ENCODE measurements around the gene PVALEF. TPM values are rescaled to one million over a fixed set of nuclear protein-coding genes. Genes with fewer than 3 reads are reported as not detected.

Gene PVALEF
- polyA plus RNA-seq, 3 donors, result not detected

GRCh38 chr17:81188491-81188840 lies 23.2 kb downstream of the PVALEF start:
- WGBS, 3 donors, result 94 to 96% (median 95%) methylated on average over 12 of the region's 12 CpGs
- no peak overlapping the region for H3K27ac ChIP-seq (ENCODE audit: low read depth, low read length)

- no peak overlapping the region for H3K27ac ChIP-seq (ENCODE audit: low read depth, low read length)
- WGBS, 3 donors, result 92 to 96% (median 93%) methylated on average over 7 of the region's 7 CpGs
These were observed 23.7 kb downstream of the PVALEF start for GRCh38 chr17:81189016-81189415.

- H3K27ac ChIP-seq (ENCODE audit: low read depth, low read length), result no peak overlapping the region
- WGBS, 3 donors, result 81 to 90% (median 86%) methylated on average over 27 of the region's 27 CpGs
These were observed 24.6 kb downstream of the PVALEF start for GRCh38 chr17:81189670-81190530.

DNA sequence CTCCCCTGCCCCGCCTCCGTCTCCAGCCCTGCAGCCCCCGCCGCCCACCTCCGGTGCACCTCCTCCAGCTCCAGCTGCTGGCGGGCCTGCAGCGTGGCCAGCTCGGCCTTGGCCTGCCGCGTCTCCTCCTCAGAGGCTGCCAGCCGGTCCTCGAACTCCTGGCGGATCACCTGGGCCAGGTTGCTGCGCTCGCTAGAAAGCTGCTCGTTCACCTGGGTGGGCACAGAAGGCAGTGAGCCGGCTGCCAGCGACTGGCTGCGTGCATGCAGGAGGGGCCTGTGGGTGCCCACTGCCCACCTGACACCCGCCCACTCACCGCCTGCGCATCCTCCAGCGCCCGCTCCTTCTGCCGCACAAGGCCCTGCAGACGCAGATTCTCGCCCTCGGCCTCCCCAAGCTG lies 25.3 kb downstream of the PVALEF start:
- WGBS, 3 donors, result 96 to 97% (median 97%) methylated on average over 28 of the region's 28 CpGs
- H3K27ac ChIP-seq (ENCODE audit: low read depth, low read length), result no peak overlapping the region

- WGBS, 3 donors, result 90 to 94% (median 93%) methylated on average over 19 to 20 of the region's 20 CpGs
- H3K27ac ChIP-seq (ENCODE audit: low read depth, low read length), result no peak overlapping the region
These were observed 25.8 kb downstream of the PVALEF start for GRCh38 chr17:81191116-81191515.

DNA sequence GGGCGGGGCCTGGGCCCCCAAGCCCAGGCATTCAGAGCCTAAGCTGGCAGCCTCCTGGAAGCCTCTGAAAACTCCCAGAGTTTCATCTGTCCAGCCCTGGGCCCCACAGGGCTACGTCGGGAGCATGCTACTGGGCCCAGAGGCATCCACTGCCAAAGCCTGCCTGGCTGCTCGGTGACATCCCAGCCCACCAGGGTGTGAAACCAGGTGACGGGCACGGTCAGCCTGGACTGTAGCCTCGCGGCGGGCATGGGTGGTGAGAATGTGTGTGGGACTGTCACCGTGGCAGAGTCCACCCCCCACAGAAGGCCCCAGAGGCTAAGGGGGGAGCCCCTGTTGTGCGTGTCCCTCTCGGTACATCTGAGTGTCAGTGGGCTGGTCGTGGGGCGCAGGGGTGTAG lies 26.3 kb downstream of the PVALEF start:
- 88 to 95% (median 91%) methylated on average over 14 of the region's 14 CpGs for WGBS, 3 donors
- no peak overlapping the region for H3K27ac ChIP-seq (ENCODE audit: low read depth, low read length)

GRCh38 chr17:81192386-81193050 lies 27.2 kb downstream of the PVALEF start:
- no peak overlapping the region for H3K27ac ChIP-seq (ENCODE audit: low read depth, low read length)
- 83 to 89% (median 85%) methylated on average over 26 to 34 of the region's 34 CpGs for WGBS, 3 donors

DNA sequence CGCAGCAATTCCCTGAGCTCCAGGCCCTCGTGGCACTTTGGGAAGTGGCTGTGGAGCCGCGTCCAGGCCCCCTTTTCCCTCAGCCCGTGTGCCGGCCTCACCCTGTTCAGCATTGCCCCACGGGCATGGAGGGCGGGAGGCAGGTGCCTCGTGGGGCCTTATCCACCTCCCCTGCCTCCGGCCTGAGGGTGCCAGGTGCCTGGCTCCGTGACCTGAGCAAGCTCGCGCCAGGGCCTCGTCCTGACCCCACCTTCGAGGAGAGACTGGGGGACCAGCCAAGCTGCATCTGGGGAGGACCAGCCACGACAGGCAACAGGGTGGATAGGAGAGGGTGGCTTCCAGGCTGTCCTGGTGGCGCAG lies 27.7 kb downstream of the PVALEF start:
- WGBS, 3 donors, result 85 to 94% (median 90%) methylated on average over 17 of the region's 17 CpGs
- no peak overlapping the region for H3K27ac ChIP-seq (ENCODE audit: low read depth, low read length)

DNA sequence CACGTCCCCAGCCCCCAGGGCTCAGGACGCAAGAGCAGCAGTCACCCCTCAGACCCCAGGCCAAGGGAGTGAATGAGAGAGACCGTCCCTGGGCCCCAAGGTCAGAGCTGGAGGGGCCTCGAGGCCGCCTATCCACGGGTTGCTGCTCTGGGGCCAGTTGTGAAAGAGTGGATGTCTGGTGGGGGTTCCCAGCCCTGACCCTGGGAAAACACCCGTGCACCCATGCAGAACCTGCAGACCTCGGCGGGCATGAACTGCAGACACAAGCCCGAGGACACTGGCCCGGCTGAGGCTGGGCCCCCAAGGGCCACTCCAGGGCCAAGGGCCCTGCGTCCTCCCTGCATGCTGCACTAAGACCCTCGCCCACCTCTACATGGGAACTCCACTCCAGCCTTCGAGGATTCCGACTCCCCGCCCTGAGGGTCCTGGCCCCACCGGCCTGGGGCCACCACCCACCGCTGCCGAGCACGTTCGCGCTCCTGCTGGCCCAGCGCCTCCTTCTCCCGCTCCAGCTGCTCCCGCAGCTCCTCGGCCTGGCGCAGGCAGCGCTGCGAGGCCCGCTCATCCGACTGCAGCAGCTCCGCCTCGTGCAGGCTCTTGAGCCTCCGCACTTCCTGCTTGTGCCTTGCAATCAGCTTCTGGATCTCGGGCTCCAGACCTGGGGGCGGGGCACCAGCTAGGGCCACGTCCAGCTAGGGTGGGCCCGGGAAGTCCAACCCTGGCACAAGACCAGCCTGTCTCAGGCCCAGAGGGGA lies 28.3 kb downstream of the PVALEF start:
- WGBS, 3 donors, result 82 to 85% (median 82%) methylated on average over 37 to 38 of the region's 38 CpGs
- no peak overlapping the region for H3K27ac ChIP-seq (ENCODE audit: low read depth, low read length)

- H3K27ac ChIP-seq (ENCODE audit: low read depth, low read length), result no peak overlapping the region
- 88 to 93% (median 93%) methylated on average over 21 of the region's 21 CpGs for WGBS, 3 donors
These were observed 29.0 kb downstream of the PVALEF start for GRCh38 chr17:81194225-81194760.

- 91 to 94% (median 92%) methylated on average over 37 of the region's 37 CpGs for WGBS, 3 donors
- H3K27ac ChIP-seq (ENCODE audit: low read depth, low read length), result no peak overlapping the region
These were observed 29.9 kb downstream of the PVALEF start for GRCh38 chr17:81194941-81195901.

- H3K27ac ChIP-seq (ENCODE audit: low read depth, low read length), result no peak overlapping the region
- 89 to 93% (median 93%) methylated on average over 14 of the region's 14 CpGs for WGBS, 3 donors
These were observed 30.7 kb downstream of the PVALEF start for GRCh38 chr17:81195941-81196495.

DNA sequence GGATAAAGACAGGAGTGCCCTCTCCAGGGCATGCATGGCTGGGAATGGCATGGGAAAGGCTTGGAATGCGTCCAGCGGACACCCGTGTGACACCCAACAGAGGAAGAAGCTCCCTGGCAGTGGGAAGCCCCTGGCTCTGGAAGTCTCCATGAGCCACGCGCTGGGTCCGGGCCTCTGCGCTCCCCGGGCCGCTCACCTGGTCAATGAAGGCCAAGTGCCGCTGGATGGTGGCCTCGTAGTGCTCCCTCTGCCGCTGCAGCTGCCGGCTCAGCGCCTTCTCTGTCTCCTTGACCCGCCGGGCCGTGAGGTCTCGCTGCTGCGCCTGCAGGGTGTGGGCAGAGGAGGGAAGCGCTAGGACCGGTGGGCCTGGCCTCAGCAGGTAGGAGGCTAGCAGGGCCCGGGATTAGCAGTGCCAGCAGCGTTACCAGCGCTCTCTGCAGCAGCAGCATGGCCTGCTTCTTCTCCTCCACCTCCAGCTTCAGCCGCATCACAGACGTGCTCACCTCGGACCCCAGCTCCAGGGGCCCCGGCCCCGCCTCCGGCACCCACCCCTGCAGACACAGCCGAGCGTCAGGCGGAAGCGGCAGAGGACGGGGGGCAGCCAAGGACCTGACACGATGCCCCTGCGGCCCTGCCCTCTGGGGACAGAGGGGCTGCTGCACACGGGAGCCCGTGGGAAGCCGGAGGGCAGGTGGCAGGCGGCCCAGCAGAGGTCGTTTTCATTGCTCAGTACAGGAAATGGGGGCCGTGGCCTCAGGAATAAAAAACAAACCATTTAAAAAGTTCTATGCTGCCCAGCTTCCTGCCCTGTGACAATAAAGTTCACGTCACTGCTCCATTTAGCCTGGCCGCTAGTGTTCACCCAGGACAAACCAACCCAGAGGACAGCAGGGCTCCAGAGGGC lies 31.4 kb downstream of the PVALEF start:
- WGBS, 3 donors, result 72 to 88% (median 79%) methylated on average over 43 to 45 of the region's 45 CpGs

DNA sequence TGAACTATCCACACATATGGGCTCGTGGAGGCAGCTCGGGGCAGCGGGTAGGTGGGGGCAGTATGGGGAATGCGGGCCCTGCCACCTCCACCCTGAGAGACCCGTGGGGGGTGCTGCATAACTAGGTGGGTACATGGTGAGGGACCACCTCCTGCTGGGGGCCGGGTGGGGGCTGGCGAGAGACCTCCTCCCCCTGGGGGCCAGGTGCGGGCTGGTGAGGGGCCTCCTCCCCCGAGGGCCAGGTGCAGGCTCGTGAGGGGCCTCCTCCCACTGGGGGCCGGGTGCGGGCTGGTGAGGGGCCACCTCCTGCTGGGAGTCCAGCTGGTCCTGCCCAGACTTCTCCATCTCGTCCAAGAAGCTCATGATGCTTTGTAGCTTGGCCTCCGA lies 32.1 kb downstream of the PVALEF start:
- no peak overlapping the region for H3K27ac ChIP-seq (ENCODE audit: low read depth, low read length)
- 71 to 85% (median 83%) methylated on average over 9 to 14 of the region's 14 CpGs for WGBS, 3 donors

More for the DNA sequence above, 31.4 kb downstream of the PVALEF start:
- no peak overlapping the region for H3K27ac ChIP-seq (ENCODE audit: low read depth, low read length)

GRCh38 chr17:81197831-81198490 lies 32.7 kb downstream of the PVALEF start:
- no peak overlapping the region for H3K27ac ChIP-seq (ENCODE audit: low read depth, low read length)
- WGBS, 3 donors, result 85 to 96% (median 86%) methylated on average over 19 to 21 of the region's 21 CpGs

DNA sequence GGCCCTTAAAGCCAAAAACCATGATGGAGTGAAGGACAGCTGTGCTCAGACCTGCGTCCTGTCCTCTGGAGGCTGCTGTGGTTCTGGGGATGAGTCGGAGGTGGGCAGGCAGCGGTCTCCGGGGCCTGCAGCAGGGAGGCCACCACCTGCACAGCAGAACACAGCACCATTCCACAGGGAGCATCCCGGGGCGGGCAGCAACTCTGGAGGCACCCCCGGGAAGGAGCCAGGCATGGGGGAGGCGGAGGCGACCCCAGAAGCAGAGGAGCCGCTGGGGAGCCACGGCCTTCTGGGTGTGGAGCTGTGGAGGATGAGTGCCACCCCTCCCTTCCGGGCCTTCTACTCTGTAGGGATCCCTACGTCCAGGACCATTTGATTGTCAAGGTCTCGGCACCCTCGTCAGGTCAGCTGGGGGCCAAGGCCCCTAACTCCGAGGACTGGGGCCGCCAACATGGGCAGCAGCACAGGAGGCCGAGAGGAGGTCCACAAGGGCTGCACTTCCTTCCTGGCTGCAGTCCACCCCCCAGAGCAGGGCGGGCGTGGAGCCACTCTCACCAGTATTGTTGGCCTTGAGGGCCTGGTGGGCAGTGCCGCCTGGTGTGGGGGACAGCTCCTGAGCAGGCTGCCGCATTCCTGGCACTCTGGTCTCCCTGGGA lies 33.6 kb downstream of the PVALEF start:
- no peak overlapping the region for H3K27ac ChIP-seq (ENCODE audit: low read depth, low read length)
- WGBS, 3 donors, result 86 to 90% (median 89%) methylated on average over 21 to 22 of the region's 22 CpGs
